Stomach (tissue), 9 donors: ENCODE data around the gene KHK. TPM values are rescaled to one million over a fixed set of nuclear protein-coding genes. Genes with fewer than 3 reads are reported as not detected.

Experiments
- DNase-seq, 2 donors: peaks; one replicate each; pipeline versions ENCODE4 v3.0.0 to v3.0.0-alpha.2; 2013 to 2019
- H3K27ac ChIP-seq, 5 donors: fragments of 200-600 bp in 4 of 5; sonication (generic) in 4 of 5; one replicate each; pipeline ENCODE4 v1.5.1; 2013 to 2019; ENCODE audit warnings: mild to moderate bottlenecking in 1 of 5, moderate library complexity in 1 of 5
- H3K27me3 ChIP-seq, 3 donors: fragments of 200-600 bp; sonication (generic); one replicate each; pipeline ENCODE4 v1.5.1; 2017 to 2019; ENCODE audit warnings: mixed run types in 1 of 3
- H3K36me3 ChIP-seq, 4 donors: fragments of 200-600 bp; sonication (generic); 1 replicate in 3 of 4; 2 replicates in 1 of 4; pipeline ENCODE4 v1.5.1; 2016 to 2019
- H3K4me1 ChIP-seq, 4 donors: fragments of 200-600 bp; sonication (generic); one replicate each; pipeline ENCODE4 v1.5.1; 2016 to 2019
- H3K4me3 ChIP-seq, 4 donors: fragments of 200-600 bp; sonication (generic) in 3 of 4; one replicate each; pipeline ENCODE4 v1.5.1; 2016 to 2019; ENCODE audit warnings: mild to moderate bottlenecking in 1 of 4
- H3K9me3 ChIP-seq, 4 donors: fragments of 200-600 bp; sonication (generic); one replicate each; pipeline ENCODE4 v1.5.1; 2016 to 2019
- EP300 ChIP-seq: sonication (generic); formaldehyde crosslinking; IDR thresholded peaks from one replicate; pipeline ENCODE4 v1.6.1; 2017; ENCODE audit warnings: antibody characterized with exemption
- POLR2A ChIP-seq, 4 donors: fragments of 450-650 bp; IDR thresholded peaks; one replicate each; pipeline ENCODE4 v1.6.1; 2016; ENCODE audit warnings: antibody characterized with exemption in 4 of 4, control low read depth in 2 of 4, mild to moderate bottlenecking in 1 of 4, moderate library complexity in 1 of 4
- POLR2AphosphoS5 ChIP-seq, 3 donors: sonication (generic); formaldehyde crosslinking; IDR thresholded peaks; one replicate each; pipeline ENCODE4 v1.6.1; 2016; ENCODE audit warnings: antibody characterized with exemption in 3 of 3
- WGBS, 5 donors: extraction: QIAGEN DNeasy Blood & Tissue Kit in 3 of 5; methylation state at CpG; one replicate each; pipeline versions ENCODE4 v1.1.5 to v1.1.7; 2013 to 2018; 5-methylcytosine and 5-hydroxymethylcytosine counted together
- intact Hi-C: fragments of 100-400 bp; cut with DNase I; formaldehyde crosslinking; loops from one replicate; pipeline ENCODE4 v1.15.1; 2023; ENCODE audit warnings: low total_unique reads
- polyA plus RNA-seq, 3 donors: library from polyadenylated mRNA; stranded (reverse); fragments of 200-250 nt; gene quantifications; one replicate each; pipeline ENCODE4 v1.2.3, GENCODE V29; 2013
- total RNA-seq, 5 donors: library from RNA; depleted of rRNA; stranded (reverse); fragments of >200 nt; gene quantifications; one replicate each; pipeline versions ENCODE4 v1.1.0 to v1.2.3, GENCODE V29; 2014 to 2016
- TF ChIP-seq, protein P1 (sequence below), 7 experiments: fragments of 450-650 bp in 4 of 7; fragments of 200-600 bp in 3 of 7; sonication (generic) in 3 of 7; IDR thresholded peaks; one replicate each; pipeline ENCODE4 v1.5.1; 2016 to 2019; ENCODE audit warnings: antibody characterized with exemption in 7 of 7, control low read depth in 2 of 7, mild to moderate bottlenecking in 1 of 7
- donor health status: healthy with polysubstance abuse.
- donor health status: Bipolar disorder and iron deficiency.
- donor health status: healthy.

The KHK gene
- total and polyA plus RNA-seq, 8 donors = 1.3 to 18.2 (median 3.5) TPM; not detected in 1

GRCh38 chr2:27076323-27076722 lies 10.2 kb upstream of the KHK start:
- 69 to 79% (median 78%) methylated on average over 4 of the region's 4 CpGs for WGBS, 5 donors
- no peaks in the 10 kb centered on the region for H3K9me3 ChIP-seq
- DNase-seq = no peak
- H3K4me3 ChIP-seq = no peak overlapping the region
- peaks cover 15 to 81% (median 58%) of the 10 kb centered on the region in 4 donors for H3K4me1 ChIP-seq
- no peaks in the 10 kb centered on the region for H3K36me3 ChIP-seq
- peaks cover 0 to 5% (median 0%) of the 10 kb centered on the region in 3 donors for H3K27me3 ChIP-seq
- intact Hi-C loops = no loop called here
- TF ChIP-seq, protein P1, sequence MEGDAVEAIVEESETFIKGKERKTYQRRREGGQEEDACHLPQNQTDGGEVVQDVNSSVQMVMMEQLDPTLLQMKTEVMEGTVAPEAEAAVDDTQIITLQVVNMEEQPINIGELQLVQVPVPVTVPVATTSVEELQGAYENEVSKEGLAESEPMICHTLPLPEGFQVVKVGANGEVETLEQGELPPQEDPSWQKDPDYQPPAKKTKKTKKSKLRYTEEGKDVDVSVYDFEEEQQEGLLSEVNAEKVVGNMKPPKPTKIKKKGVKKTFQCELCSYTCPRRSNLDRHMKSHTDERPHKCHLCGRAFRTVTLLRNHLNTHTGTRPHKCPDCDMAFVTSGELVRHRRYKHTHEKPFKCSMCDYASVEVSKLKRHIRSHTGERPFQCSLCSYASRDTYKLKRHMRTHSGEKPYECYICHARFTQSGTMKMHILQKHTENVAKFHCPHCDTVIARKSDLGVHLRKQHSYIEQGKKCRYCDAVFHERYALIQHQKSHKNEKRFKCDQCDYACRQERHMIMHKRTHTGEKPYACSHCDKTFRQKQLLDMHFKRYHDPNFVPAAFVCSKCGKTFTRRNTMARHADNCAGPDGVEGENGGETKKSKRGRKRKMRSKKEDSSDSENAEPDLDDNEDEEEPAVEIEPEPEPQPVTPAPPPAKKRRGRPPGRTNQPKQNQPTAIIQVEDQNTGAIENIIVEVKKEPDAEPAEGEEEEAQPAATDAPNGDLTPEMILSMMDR (IDR thresholded peaks at IDR 0.05) = no peak
- TF ChIP-seq POLR2A (IDR thresholded peaks at IDR 0.05) (no peak), POLR2AphosphoS5 (IDR thresholded peaks at IDR 0.05) (no peak), EP300 (no peak)
- H3K27ac ChIP-seq = peak overlapping the region in 4 of 5 donors; percentile 92 to 94 (median 92)

- intact Hi-C loops = no loop called here
- no peaks in the 10 kb centered on the region for H3K9me3 ChIP-seq
- H3K4me1 ChIP-seq = peaks cover 21 to 86% (median 62%) of the 10 kb centered on the region in 4 donors
- H3K4me3 ChIP-seq = no peak overlapping the region
- peak overlapping the region in 4 of 5 donors; percentile 92 to 94 (median 92) for H3K27ac ChIP-seq
- DNase-seq = no peak
- peaks cover 0 to 6% (median 2%) of the 10 kb centered on the region in 4 donors for H3K36me3 ChIP-seq
- no peak for TF ChIP-seq EP300
- no peak for TF ChIP-seq POLR2AphosphoS5 (IDR thresholded peaks at IDR 0.05)
- no peak for TF ChIP-seq POLR2A (IDR thresholded peaks at IDR 0.05)
- TF ChIP-seq, protein P1 (IDR thresholded peaks at IDR 0.05) = no peak
- WGBS, 5 donors = 65 to 79% (median 70%) methylated on average over 7 of the region's 7 CpGs
- H3K27me3 ChIP-seq = peaks cover 0 to 5% (median 0%) of the 10 kb centered on the region in 3 donors
Measured at GRCh38 chr2:27077231-27077630, 9.3 kb upstream of the KHK start.

GRCh38 chr2:27078267-27079194 lies 8.0 kb upstream of the KHK start, which contains the start of gene EMILIN1:
Gene EMILIN1, plus strand, starts transcription at chr2:27078615. Its CDS starts 451 bp downstream, at chr2:27079066.
- peaks cover 0 to 17% (median 6%) of the 10 kb centered on the region in 4 donors for H3K36me3 ChIP-seq
- H3K4me3 ChIP-seq = peak within 1 kb of the TSS; percentile 54 to 66 (median 60)
- intact Hi-C loops = no loop called here
- H3K27me3 ChIP-seq = peaks cover 0 to 5% (median 0%) of the 10 kb centered on the region in 3 donors
- 29 to 57% (median 45%) methylated on average over 35 to 41 of the region's 41 CpGs for WGBS, 5 donors
- no peaks in the 10 kb centered on the region for H3K9me3 ChIP-seq
- peak within 1 kb of the TSS; percentile 54 to 94 (median 92) for H3K27ac ChIP-seq
- DNase-seq = peak; percentile 45 to 95
- peaks cover 20 to 86% (median 63%) of the 10 kb centered on the region in 4 donors for H3K4me1 ChIP-seq
- TF ChIP-seq POLR2AphosphoS5 (IDR thresholded peaks at IDR 0.05) = peak in 1 of 3 donors; percentile 42
- TF ChIP-seq POLR2A (IDR thresholded peaks at IDR 0.05) = no peak

DNA sequence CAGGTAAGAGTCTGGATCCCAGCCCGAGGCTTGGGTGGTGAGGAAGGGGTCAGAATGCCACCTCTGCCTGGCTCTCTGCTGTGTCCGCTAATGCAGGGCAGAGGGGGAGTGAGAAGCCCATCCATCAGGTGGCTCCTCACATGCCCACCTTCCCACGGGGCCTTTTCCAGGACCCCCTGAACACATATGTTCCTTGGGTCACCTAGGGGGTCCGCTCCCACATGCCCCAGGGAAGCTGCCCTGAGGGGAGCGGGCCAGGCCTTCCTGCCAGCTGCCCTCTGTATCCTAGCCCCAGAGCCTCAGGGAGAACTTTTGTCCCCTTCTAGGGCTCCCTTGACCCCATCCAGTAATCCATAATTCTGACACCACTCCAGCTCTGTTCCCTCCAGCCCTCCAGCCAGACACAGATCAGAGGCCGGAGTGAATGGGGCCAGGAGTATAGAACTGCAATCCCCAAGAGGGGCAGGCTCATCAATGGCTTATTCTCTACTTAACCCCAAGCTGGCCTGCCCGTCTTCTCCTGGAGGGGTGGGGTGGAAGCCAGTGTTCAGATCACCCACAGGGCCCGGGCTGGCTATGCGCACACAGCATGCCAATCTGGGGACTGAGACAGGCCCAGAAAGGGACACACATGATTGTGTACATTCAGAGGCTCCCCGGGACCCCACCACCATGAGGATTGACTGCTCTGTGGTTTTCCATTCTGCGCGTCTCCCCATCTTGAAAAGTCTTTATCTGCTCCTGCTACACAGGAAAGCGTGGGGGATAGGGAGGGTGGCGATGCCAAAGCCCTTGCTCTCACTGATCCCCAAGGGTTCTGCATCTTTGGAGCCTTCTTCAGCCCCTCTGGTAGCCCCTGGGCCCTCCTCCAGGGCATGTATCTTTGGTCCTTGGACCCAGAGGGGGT lies 7.1 kb upstream of the KHK start:
- H3K27me3 ChIP-seq = peaks cover 0 to 5% (median 0%) of the 10 kb centered on the region in 3 donors
- peaks cover 20 to 86% (median 64%) of the 10 kb centered on the region in 4 donors for H3K4me1 ChIP-seq
- no peak for DNase-seq
- peaks cover 0 to 17% (median 6%) of the 10 kb centered on the region in 4 donors for H3K36me3 ChIP-seq
- whole genome bisulfite sequencing, 5 donors = 46 to 74% (median 69%) methylated on average over 14 of the region's 14 CpGs
- TF ChIP-seq EP300 = no peak
- TF ChIP-seq POLR2AphosphoS5 (IDR thresholded peaks at IDR 0.05) = no peak
- TF ChIP-seq POLR2A (IDR thresholded peaks at IDR 0.05) = no peak
- TF ChIP-seq, protein P1 (IDR thresholded peaks at IDR 0.05) = no peak
- peak overlapping the region; percentile 54 to 94 (median 92) for H3K27ac ChIP-seq
- intact Hi-C loops = loop anchor here (10.0 kb wide), 1 partner anchor 45 kb away; the partner anchor contains the start of gene TMEM214
- H3K4me3 ChIP-seq = peak overlapping the region; percentile 54 to 66 (median 60)
- no peaks in the 10 kb centered on the region for H3K9me3 ChIP-seq
